Measurements from ENCODE around the gene C2CD3. TPM values are rescaled to one million over a fixed set of nuclear protein-coding genes. Genes with fewer than 3 reads are reported as not detected.

Gene C2CD3
- total RNA-seq, 1 donor from 2014 or later, result 13.8 TPM

- no peaks in the 10 kb centered on the region for H3K9me3 ChIP-seq (replicated peaks)
- intact Hi-C loops (cut with micrococcal nuclease), result no loop called here
- peaks cover 17% of the 10 kb centered on the region for H3K4me1 ChIP-seq
- H3K27me3 ChIP-seq (ENCODE audit: low read depth), result no peaks in the 10 kb centered on the region
- peaks cover 26% of the 10 kb centered on the region for H3K36me3 ChIP-seq
- no peak overlapping the region for H3K4me3 ChIP-seq
- no peak for TF ChIP-seq CTCF (IDR thresholded peaks at IDR 0.05; ENCODE audit: borderline replicate concordance)
- H3K27ac ChIP-seq (replicated peaks), result peak overlapping the region; percentile 54
- DNase-seq, result no peak
These were observed 198.0 kb downstream of the C2CD3 start for GRCh38 chr11:73972620-73973449.

DNA sequence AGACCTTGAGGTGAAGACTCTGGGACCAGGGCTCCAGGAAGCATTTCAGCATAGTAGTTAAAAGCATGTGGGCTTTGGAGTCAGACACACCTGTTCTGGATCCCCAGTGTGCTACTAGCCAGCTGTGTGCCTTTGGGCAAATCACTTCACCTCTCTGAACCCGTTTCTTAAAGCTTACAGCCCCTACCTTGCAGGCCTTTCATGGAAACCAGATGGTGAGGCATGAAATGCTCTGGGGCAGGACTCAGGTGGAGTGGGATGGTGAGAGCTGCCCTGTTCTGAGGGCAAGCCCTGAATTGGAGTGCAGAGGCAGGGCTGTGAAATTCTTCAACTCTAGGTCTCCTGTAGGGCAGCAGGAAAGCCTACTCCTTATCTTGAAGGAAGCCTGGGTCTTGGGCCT is 198.6 kb downstream of the C2CD3 start:
- intact Hi-C loops (cut with micrococcal nuclease), result no loop called here
- no peak overlapping the region for H3K27ac ChIP-seq (replicated peaks)

DNA sequence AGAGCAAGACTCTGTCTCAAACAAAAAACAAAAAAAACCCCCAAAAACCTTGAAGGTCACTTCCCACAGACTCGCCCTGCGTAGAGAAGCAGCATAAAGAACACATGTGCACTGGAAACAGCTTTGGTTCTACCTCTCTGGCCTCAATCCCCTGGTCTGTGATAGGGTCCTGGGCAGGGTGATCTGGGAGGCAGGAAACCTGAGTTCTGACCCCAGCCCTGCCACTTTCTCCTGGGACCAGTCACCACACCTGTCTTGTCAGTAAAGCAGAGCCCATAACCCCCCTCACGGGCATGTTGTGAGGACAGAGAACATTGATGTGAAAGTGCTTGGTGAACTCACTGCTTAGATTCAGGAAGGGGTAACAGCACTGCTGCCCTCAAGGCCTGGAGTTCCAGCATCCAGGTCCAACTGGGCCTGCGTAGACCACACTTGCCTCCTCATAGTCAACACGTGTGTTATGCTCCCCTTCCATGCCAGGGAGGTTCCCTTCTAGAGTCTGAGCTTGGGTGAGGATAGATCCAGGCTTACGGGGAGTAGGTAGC is 199.6 kb downstream of the C2CD3 start:
- DNase-seq, result no peak
- Histone ChIP-seq H3K9me3 (replicated peaks) (no peaks in the 10 kb centered on the region), H3K27me3 (ENCODE audit: low read depth) (no peaks in the 10 kb centered on the region), H3K4me1 (peaks cover 17% of the 10 kb centered on the region), H3K4me3 (no peak overlapping the region), H3K36me3 (peaks cover 11% of the 10 kb centered on the region), H3K27ac (replicated peaks) (no peak overlapping the region)
- intact Hi-C loops (cut with micrococcal nuclease), result no loop called here
- no peak for TF ChIP-seq CTCF (IDR thresholded peaks at IDR 0.05; ENCODE audit: borderline replicate concordance)

More for the DNA sequence above, 198.6 kb downstream of the C2CD3 start:
- peaks cover 17% of the 10 kb centered on the region for H3K4me1 ChIP-seq
- peaks cover 20% of the 10 kb centered on the region for H3K36me3 ChIP-seq
- no peak for TF ChIP-seq CTCF (IDR thresholded peaks at IDR 0.05; ENCODE audit: borderline replicate concordance)
- no peak overlapping the region for H3K4me3 ChIP-seq
- H3K9me3 ChIP-seq (replicated peaks), result no peaks in the 10 kb centered on the region
- DNase-seq, result no peak
- no peaks in the 10 kb centered on the region for H3K27me3 ChIP-seq (ENCODE audit: low read depth)

GRCh38 chr11:73969991-73970800 is 200.6 kb downstream of the C2CD3 start:
- TF ChIP-seq CTCF (IDR thresholded peaks at IDR 0.05; ENCODE audit: borderline replicate concordance), result no peak
- Histone ChIP-seq H3K27me3 (ENCODE audit: low read depth) (no peaks in the 10 kb centered on the region), H3K4me1 (peaks cover 17% of the 10 kb centered on the region), H3K9me3 (replicated peaks) (no peaks in the 10 kb centered on the region), H3K27ac (replicated peaks) (no peak overlapping the region), H3K36me3 (peaks cover 2% of the 10 kb centered on the region), H3K4me3 (no peak overlapping the region)
- DNase-seq, result no peak
- intact Hi-C loops (cut with micrococcal nuclease), result loop anchor here (10.0 kb wide), 1 partner anchor 105 kb away; no protein-coding TSS in a partner anchor

DNA sequence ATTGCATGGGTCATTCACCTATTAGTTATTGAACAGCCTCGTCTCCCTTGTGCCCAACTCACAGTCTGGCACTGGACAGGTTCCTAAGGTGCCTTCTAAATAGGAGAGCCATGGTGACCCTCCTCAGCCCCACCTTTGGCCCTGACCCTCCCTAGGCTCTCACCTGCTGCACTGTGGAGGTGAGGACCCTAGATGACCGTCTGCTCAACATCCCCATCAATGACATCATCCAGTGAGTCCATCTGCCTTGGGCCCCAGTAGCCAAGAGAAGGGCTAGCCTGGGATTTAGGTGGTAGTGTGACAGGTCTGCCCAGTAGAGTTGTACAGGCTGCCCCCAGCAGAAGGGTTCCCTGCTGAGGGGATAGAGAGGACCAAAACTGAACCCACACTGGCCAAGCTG is 201.7 kb downstream of the C2CD3 start:
- Histone ChIP-seq H3K27ac (replicated peaks) (no peak overlapping the region), H3K4me1 (peaks cover 16% of the 10 kb centered on the region), H3K4me3 (no peak overlapping the region), H3K27me3 (ENCODE audit: low read depth) (no peaks in the 10 kb centered on the region), H3K9me3 (replicated peaks) (no peaks in the 10 kb centered on the region), H3K36me3 (no peaks in the 10 kb centered on the region)
- intact Hi-C loops (cut with micrococcal nuclease), result loop anchor here (10.0 kb wide), 1 partner anchor 106 kb away; no protein-coding TSS in a partner anchor
- TF ChIP-seq CTCF (IDR thresholded peaks at IDR 0.05; ENCODE audit: borderline replicate concordance), result no peak
- no peak for DNase-seq
